Esophagus squamous epithelium (tissue), 4 donors: ENCODE results near the gene PVRIG.

Experiments
- CTCF ChIP-seq, 6 experiments: fragments of 450-650 bp in 4 of 6; fragments of 200-600 bp in 2 of 6; sonication (generic) in 2 of 6; IDR thresholded peaks; one replicate each; pipeline ENCODE4 v1.5.1; 2016 to 2019; ENCODE audit warnings: antibody characterized with exemption in 6 of 6, mild to moderate bottlenecking in 4 of 6, moderate library complexity in 4 of 6
- POLR2A ChIP-seq, 4 donors: fragments of 450-650 bp; IDR thresholded peaks; one replicate each; pipeline ENCODE4 v1.6.1; 2017; ENCODE audit warnings: antibody characterized with exemption in 4 of 4, mild to moderate bottlenecking in 4 of 4, moderate library complexity in 3 of 4

- no peak for TF ChIP-seq POLR2A (IDR thresholded peaks at IDR 0.05)
- no peak for TF ChIP-seq CTCF (IDR thresholded peaks at IDR 0.05)
These were observed 3.9 kb upstream of the PVRIG start for GRCh38 chr7:100215895-100216294.
